Astrocyte (in vitro differentiated cells and primary cell): ENCODE measurements around the gene NDFIP2.

ENCODE experiments used
- EZH2 ChIP-seq: IDR thresholded peaks from 2 replicates; pipeline ENCODE4 v1.6.1; 2012; ENCODE audit warnings: mild to moderate bottlenecking, low read length, inconsistent platforms; ENCODE audit not compliant: insufficient read depth
- TF ChIP-seq, protein P1 (sequence below): IDR thresholded peaks from 2 replicates; pipeline ENCODE4 v1.5.1; 2011; ENCODE audit warnings: low read depth, mild to moderate bottlenecking, inconsistent platforms, low read length, moderate library complexity; ENCODE audit not compliant: insufficient read depth

DNA sequence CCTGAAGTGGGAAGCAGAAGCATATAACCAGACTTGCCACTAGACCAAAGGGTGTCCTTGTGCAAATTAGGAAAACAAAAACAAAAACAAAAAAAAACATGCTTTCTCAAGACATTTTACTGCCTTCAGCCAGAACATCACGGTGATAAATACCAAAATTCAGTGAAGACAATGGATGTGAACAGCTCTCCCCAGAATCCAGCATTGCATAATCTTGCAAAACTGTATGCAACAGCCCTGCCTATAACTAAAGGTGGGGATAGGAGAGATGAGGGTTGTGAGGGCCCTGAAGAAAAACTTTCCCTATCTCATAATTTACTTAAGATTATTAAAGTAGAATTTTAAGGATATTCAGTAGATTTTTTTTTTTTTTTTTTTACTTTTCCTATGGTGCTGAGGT is 24.9 kb upstream of the NDFIP2 start:
- TF ChIP-seq, protein P1, sequence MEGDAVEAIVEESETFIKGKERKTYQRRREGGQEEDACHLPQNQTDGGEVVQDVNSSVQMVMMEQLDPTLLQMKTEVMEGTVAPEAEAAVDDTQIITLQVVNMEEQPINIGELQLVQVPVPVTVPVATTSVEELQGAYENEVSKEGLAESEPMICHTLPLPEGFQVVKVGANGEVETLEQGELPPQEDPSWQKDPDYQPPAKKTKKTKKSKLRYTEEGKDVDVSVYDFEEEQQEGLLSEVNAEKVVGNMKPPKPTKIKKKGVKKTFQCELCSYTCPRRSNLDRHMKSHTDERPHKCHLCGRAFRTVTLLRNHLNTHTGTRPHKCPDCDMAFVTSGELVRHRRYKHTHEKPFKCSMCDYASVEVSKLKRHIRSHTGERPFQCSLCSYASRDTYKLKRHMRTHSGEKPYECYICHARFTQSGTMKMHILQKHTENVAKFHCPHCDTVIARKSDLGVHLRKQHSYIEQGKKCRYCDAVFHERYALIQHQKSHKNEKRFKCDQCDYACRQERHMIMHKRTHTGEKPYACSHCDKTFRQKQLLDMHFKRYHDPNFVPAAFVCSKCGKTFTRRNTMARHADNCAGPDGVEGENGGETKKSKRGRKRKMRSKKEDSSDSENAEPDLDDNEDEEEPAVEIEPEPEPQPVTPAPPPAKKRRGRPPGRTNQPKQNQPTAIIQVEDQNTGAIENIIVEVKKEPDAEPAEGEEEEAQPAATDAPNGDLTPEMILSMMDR, result no peak
- no peak for TF ChIP-seq EZH2
